Measurements from ENCODE around the gene DKK1. TPM values are rescaled to one million over a fixed set of nuclear protein-coding genes. Genes with fewer than 3 reads are reported as not detected.

The DKK1 gene
- total RNA-seq, 2 donors from 2014 or later = 12.0 to 28.9 TPM

- H3K4me3 ChIP-seq (ENCODE audit: low read length) = no peak overlapping the region
- peaks cover 21% of the 10 kb centered on the region for H3K4me1 Mint-ChIP-seq
- H3K27me3 ChIP-seq (ENCODE audit: control insufficient read depth, insufficient read depth, low read length, poor library complexity, severe bottlenecking) = no peaks in the 10 kb centered on the region
- H3K9ac ChIP-seq (ENCODE audit: extremely low read depth, low read length, poor library complexity, severe bottlenecking) = no peak overlapping the region
- H3K36me3 ChIP-seq (ENCODE audit: control insufficient read depth, insufficient read depth, low read length) = no peaks in the 10 kb centered on the region
- no peaks in the 10 kb centered on the region for H3K36me3 Mint-ChIP-seq (ENCODE audit: low read depth)
- H3K27ac Mint-ChIP-seq = no peak overlapping the region
- H3K9me3 ChIP-seq (ENCODE audit: control insufficient read depth, low read length) = no peaks in the 10 kb centered on the region
- H3K9me3 Mint-ChIP-seq = no peaks in the 10 kb centered on the region
- no peak for TF ChIP-seq CTCF (conservative IDR thresholded peaks at IDR 0.05)
- H3K4me3 Mint-ChIP-seq = no peak overlapping the region
- H3K4me1 ChIP-seq (ENCODE audit: control insufficient read depth, insufficient read depth, low read length) = peaks cover 3% of the 10 kb centered on the region
- no peak overlapping the region for H3K27ac ChIP-seq (ENCODE audit: low read depth, low read length)
- no peak for DNase-seq
- H3K27me3 Mint-ChIP-seq (ENCODE audit: insufficient read depth) = no peaks in the 10 kb centered on the region
- WGBS, 2 experiments (ENCODE audit: insufficient coverage in 1 of 2, insufficient read length in 1 of 2) = no CpG with 5 or more reads among the region's 1 CpG
Measured at GRCh38 chr10:52335665-52336064, 21.6 kb downstream of the DKK1 start.

- no peaks in the 10 kb centered on the region for H3K27me3 ChIP-seq (ENCODE audit: control insufficient read depth, insufficient read depth, low read length, poor library complexity, severe bottlenecking)
- peaks cover 15% of the 10 kb centered on the region for H3K4me1 Mint-ChIP-seq
- H3K4me3 ChIP-seq (ENCODE audit: low read length) = no peak overlapping the region
- no peak for TF ChIP-seq CTCF (conservative IDR thresholded peaks at IDR 0.05)
- no peaks in the 10 kb centered on the region for H3K27me3 Mint-ChIP-seq (ENCODE audit: insufficient read depth)
- H3K36me3 ChIP-seq (ENCODE audit: control insufficient read depth, insufficient read depth, low read length) = no peaks in the 10 kb centered on the region
- 87% methylated on average over 1 of the region's 1 CpG; no CpG with 5 or more reads in 1 of the 2 experiments for WGBS, 2 experiments (ENCODE audit: insufficient coverage in 1 of 2, insufficient read length in 1 of 2)
- no peak overlapping the region for H3K27ac Mint-ChIP-seq
- H3K36me3 Mint-ChIP-seq (ENCODE audit: low read depth) = no peaks in the 10 kb centered on the region
- no peak overlapping the region for H3K4me3 Mint-ChIP-seq
- no peaks in the 10 kb centered on the region for H3K9me3 ChIP-seq (ENCODE audit: control insufficient read depth, low read length)
- H3K27ac ChIP-seq (ENCODE audit: low read depth, low read length) = no peak overlapping the region
- H3K9ac ChIP-seq (ENCODE audit: extremely low read depth, low read length, poor library complexity, severe bottlenecking) = no peak overlapping the region
- DNase-seq = no peak
- peaks cover 3% of the 10 kb centered on the region for H3K4me1 ChIP-seq (ENCODE audit: control insufficient read depth, insufficient read depth, low read length)
- no peaks in the 10 kb centered on the region for H3K9me3 Mint-ChIP-seq
Measured at GRCh38 chr10:52337225-52337624, 23.1 kb downstream of the DKK1 start.

GRCh38 chr10:52343439-52343838 is 29.4 kb downstream of the DKK1 start:
- no peak overlapping the region for H3K4me3 ChIP-seq (ENCODE audit: low read length)
- Mint-ChIP-seq H3K27me3 (ENCODE audit: insufficient read depth) (no peaks in the 10 kb centered on the region), H3K36me3 (ENCODE audit: low read depth) (no peaks in the 10 kb centered on the region), H3K4me1 (no peaks in the 10 kb centered on the region), H3K4me3 (no peak overlapping the region), H3K9me3 (no peaks in the 10 kb centered on the region), H3K27ac (no peak overlapping the region)
- no peak for TF ChIP-seq CTCF (conservative IDR thresholded peaks at IDR 0.05)
- H3K27ac ChIP-seq (ENCODE audit: low read depth, low read length) = no peak overlapping the region
- no peaks in the 10 kb centered on the region for H3K27me3 ChIP-seq (ENCODE audit: control insufficient read depth, insufficient read depth, low read length, poor library complexity, severe bottlenecking)
- DNase-seq = no peak
- 93 to 100% methylated on average over 1 to 4 of the region's 4 CpGs for WGBS, 2 experiments (ENCODE audit: insufficient coverage in 1 of 2, insufficient read length in 1 of 2)
- H3K4me1 ChIP-seq (ENCODE audit: control insufficient read depth, insufficient read depth, low read length) = no peaks in the 10 kb centered on the region
- no peaks in the 10 kb centered on the region for H3K36me3 ChIP-seq (ENCODE audit: control insufficient read depth, insufficient read depth, low read length)
- H3K9ac ChIP-seq (ENCODE audit: extremely low read depth, low read length, poor library complexity, severe bottlenecking) = no peak overlapping the region
- H3K9me3 ChIP-seq (ENCODE audit: control insufficient read depth, low read length) = peaks cover 13% of the 10 kb centered on the region
